ENCODE data around the gene PAK1. TPM values are rescaled to one million over a fixed set of nuclear protein-coding genes. Genes with fewer than 3 reads are reported as not detected.

The PAK1 gene
- polyA plus RNA-seq, 3 donors = 128 to 195 (median 134) TPM

GRCh38 chr11:77400775-77401449 is 73.0 kb downstream of the PAK1 start:
- H3K36me3 Mint-ChIP-seq = peaks cover 10 to 33% of the 10 kb centered on the region in 2 donors
- no peak overlapping the region for H2AFZ ChIP-seq (ENCODE audit: insufficient read depth, low read depth, low read length, poor library complexity, severe bottlenecking)
- H3K79me2 ChIP-seq (ENCODE audit: insufficient read depth, low read length) = peaks cover 100% of the 10 kb centered on the region
- peaks cover 100% of the 10 kb centered on the region for H4K20me1 ChIP-seq (ENCODE audit: insufficient read depth, low read length)
- H3K9ac ChIP-seq (ENCODE audit: insufficient read depth, low read length, poor library complexity, severe bottlenecking) = no peak overlapping the region
- peaks cover 13 to 33% of the 10 kb centered on the region in 2 donors for H3K36me3 ChIP-seq (replicated peaks in 1 of 2; ENCODE audit: control insufficient read depth in 1 of 2, insufficient read depth in 2 of 2, low read length in 2 of 2)
- peaks cover 8 to 44% of the 10 kb centered on the region in 2 donors for H3K4me1 ChIP-seq (ENCODE audit: control insufficient read depth in 1 of 2, insufficient read depth in 2 of 2, low read length in 2 of 2)
- no peak overlapping the region for H3K4me3 Mint-ChIP-seq
- no peak for TF ChIP-seq CTCF (IDR thresholded peaks at IDR 0.05)
- intact Hi-C loops (cut with micrococcal nuclease) = loop anchor here (10.0 kb wide), 2 partner anchors 54 to 144 kb away; no protein-coding TSS in a partner anchor
- peak overlapping the region in 1 of 2 donors; percentile 65 for H3K27ac ChIP-seq (ENCODE audit: low read depth in 1 of 2, low read length in 2 of 2)
- no peak overlapping the region for H3K4me2 ChIP-seq (replicated peaks; ENCODE audit: extremely low read depth, low read length, poor library complexity, severe bottlenecking)
- H3K9me3 ChIP-seq (replicated peaks in 1 of 2; ENCODE audit: control insufficient read depth in 1 of 2, insufficient read depth in 1 of 2, low read length in 2 of 2) = no peaks in the 10 kb centered on the region
- no peaks in the 10 kb centered on the region for H3K27me3 Mint-ChIP-seq (ENCODE audit: low read depth in 3 of 3)
- H3K27me3 ChIP-seq (ENCODE audit: control insufficient read depth in 2 of 2, insufficient read depth in 2 of 2, low read length in 2 of 2) = no peaks in the 10 kb centered on the region
- no peak for DNase-seq
- no peak overlapping the region for H3K4me3 ChIP-seq (replicated peaks in 1 of 3; ENCODE audit: low read depth in 2 of 3, low read length in 3 of 3)
- H3K9me3 Mint-ChIP-seq = no peaks in the 10 kb centered on the region
- peaks cover 35% of the 10 kb centered on the region for H3K4me1 Mint-ChIP-seq
- WGBS (ENCODE audit: insufficient coverage) = 100% methylated on average over 3 of the region's 5 CpGs
- H3K27ac Mint-ChIP-seq = peak overlapping the region in 5 of 7 donors; percentile 5 to 66 (median 30)

- Histone ChIP-seq H3K9me3 (replicated peaks in 1 of 2; ENCODE audit: control insufficient read depth in 1 of 2, insufficient read depth in 1 of 2, low read length in 2 of 2) (no peaks in the 10 kb centered on the region), H3K4me3 (replicated peaks in 1 of 3; ENCODE audit: low read depth in 2 of 3, low read length in 3 of 3) (no peak overlapping the region), H3K4me1 (ENCODE audit: control insufficient read depth in 1 of 2, insufficient read depth in 2 of 2, low read length in 2 of 2) (peaks cover 8 to 40% of the 10 kb centered on the region in 2 donors), H2AFZ (ENCODE audit: insufficient read depth, low read depth, low read length, poor library complexity, severe bottlenecking) (no peak overlapping the region), H3K27ac (ENCODE audit: low read depth in 1 of 2, low read length in 2 of 2) (peak overlapping the region in 1 of 2 donors; percentile 65), H3K9ac (ENCODE audit: insufficient read depth, low read length, poor library complexity, severe bottlenecking) (no peak overlapping the region), H3K36me3 (replicated peaks in 1 of 2; ENCODE audit: control insufficient read depth in 1 of 2, insufficient read depth in 2 of 2, low read length in 2 of 2) (peaks cover 13 to 33% of the 10 kb centered on the region in 2 donors), H3K4me2 (replicated peaks; ENCODE audit: extremely low read depth, low read length, poor library complexity, severe bottlenecking) (no peak overlapping the region), H4K20me1 (ENCODE audit: insufficient read depth, low read length) (peaks cover 100% of the 10 kb centered on the region), H3K27me3 (ENCODE audit: control insufficient read depth in 2 of 2, insufficient read depth in 2 of 2, low read length in 2 of 2) (no peaks in the 10 kb centered on the region), H3K79me2 (ENCODE audit: insufficient read depth, low read length) (peaks cover 100% of the 10 kb centered on the region)
- Mint-ChIP-seq H3K36me3 (peaks cover 10 to 33% of the 10 kb centered on the region in 2 donors), H3K27ac (peak overlapping the region in 5 of 7 donors; percentile 5 to 42 (median 20)), H3K27me3 (ENCODE audit: low read depth in 3 of 3) (no peaks in the 10 kb centered on the region), H3K4me1 (peaks cover 35% of the 10 kb centered on the region), H3K9me3 (no peaks in the 10 kb centered on the region), H3K4me3 (no peak overlapping the region)
- 90% methylated on average over 2 of the region's 2 CpGs for WGBS (ENCODE audit: insufficient coverage)
- TF ChIP-seq CTCF (IDR thresholded peaks at IDR 0.05) = no peak
- no peak for DNase-seq
- intact Hi-C loops (cut with micrococcal nuclease) = loop anchor here (10.0 kb wide), 2 partner anchors 55 to 145 kb away; no protein-coding TSS in a partner anchor
Observed at GRCh38 chr11:77400271-77400670, 73.6 kb downstream of the PAK1 start.
